GM13977 (cell line): ENCODE measurements around the gene PRKG2.

Experiments
- DNase-seq: peaks from one replicate; pipeline ENCODE4 v3.0.0; 2012; ENCODE audit warnings: low spot score
- in situ Hi-C: fragments of 300-500 bp; cut with MboI; formaldehyde crosslinking; loops from one replicate; pipeline ENCODE4 v1.12.0; 2022; ENCODE audit warnings: low sequenced_read_pairs, low pct_unique_long_range_greater_than_20kb, mixed read lengths, inconsistent platforms; ENCODE audit not compliant: unreplicated experiment
- TF ChIP-seq, protein P1 (sequence below): IDR thresholded peaks from 2 replicates; pipeline ENCODE4 v1.5.1; 2012; ENCODE audit warnings: mild to moderate bottlenecking, control low read depth; ENCODE audit not compliant: insufficient read depth; ENCODE audit errors: extremely low read depth, missing control alignments

The PRKG2 gene

DNA sequence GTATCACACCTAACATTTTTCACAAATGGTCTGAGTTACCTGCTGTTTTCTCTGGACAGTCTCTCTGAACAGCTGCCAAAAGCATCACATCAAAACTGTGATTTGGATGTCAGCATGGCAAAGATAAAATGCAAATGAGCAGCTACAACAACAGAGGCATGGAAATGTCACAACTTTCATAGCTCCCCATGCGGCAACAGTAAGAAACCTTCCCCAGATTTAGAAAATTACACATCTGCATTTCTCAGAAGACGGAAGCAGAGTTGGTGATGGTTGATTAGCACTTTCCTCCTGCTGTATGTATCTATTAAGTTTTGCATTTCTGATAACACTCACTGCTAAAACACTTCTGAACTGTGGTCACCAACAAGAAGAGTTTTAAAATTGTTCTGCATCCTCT lies 9.7 kb downstream of the PRKG2 start:
- TF ChIP-seq, protein P1, sequence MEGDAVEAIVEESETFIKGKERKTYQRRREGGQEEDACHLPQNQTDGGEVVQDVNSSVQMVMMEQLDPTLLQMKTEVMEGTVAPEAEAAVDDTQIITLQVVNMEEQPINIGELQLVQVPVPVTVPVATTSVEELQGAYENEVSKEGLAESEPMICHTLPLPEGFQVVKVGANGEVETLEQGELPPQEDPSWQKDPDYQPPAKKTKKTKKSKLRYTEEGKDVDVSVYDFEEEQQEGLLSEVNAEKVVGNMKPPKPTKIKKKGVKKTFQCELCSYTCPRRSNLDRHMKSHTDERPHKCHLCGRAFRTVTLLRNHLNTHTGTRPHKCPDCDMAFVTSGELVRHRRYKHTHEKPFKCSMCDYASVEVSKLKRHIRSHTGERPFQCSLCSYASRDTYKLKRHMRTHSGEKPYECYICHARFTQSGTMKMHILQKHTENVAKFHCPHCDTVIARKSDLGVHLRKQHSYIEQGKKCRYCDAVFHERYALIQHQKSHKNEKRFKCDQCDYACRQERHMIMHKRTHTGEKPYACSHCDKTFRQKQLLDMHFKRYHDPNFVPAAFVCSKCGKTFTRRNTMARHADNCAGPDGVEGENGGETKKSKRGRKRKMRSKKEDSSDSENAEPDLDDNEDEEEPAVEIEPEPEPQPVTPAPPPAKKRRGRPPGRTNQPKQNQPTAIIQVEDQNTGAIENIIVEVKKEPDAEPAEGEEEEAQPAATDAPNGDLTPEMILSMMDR = no peak
- in situ Hi-C loops = no loop called here
- no peak for DNase-seq

DNA sequence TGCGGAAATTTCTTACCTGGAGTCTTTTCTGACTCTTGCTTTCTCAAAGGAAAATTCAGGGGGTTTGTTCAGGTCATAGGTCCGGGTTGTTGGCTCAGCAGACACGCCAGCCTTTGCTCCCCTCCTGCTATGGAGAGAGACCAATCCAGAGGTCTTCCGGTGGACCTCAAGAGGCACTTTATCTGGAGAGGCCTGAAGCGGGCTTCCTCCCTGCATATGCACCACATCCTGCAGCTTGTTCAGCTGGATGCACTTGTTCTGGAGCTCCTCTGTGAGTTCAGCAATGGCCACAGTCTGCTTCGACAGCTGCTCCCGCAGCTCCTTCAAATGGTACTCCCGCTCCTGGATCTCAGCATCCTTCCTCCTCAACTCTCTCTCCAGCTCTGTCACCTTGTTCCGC lies 10.5 kb downstream of the PRKG2 start:
- in situ Hi-C loops = no loop called here
- TF ChIP-seq, protein P1 = no peak
- no peak for DNase-seq

DNA sequence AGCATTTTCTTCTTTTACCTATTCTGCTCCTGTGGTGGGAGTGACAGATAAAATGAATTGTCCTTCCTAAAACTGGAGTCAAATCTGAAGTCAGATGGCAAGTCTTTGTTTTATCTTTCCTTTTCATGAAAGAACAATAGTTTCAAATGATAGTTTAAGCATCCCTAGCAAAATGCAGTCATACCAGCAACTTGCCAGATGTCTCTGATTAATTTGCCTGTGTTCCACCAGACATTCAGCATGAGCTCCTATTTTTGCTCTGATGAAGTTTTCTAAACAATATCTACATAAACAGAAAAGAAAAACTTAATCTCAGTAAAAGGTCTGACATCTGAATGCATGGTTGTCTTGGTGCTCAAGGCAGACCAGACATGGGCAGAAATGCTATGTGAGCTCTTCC lies 15.2 kb downstream of the PRKG2 start:
- TF ChIP-seq, protein P1 = no peak
- no peak for DNase-seq
- in situ Hi-C loops = no loop called here

DNA sequence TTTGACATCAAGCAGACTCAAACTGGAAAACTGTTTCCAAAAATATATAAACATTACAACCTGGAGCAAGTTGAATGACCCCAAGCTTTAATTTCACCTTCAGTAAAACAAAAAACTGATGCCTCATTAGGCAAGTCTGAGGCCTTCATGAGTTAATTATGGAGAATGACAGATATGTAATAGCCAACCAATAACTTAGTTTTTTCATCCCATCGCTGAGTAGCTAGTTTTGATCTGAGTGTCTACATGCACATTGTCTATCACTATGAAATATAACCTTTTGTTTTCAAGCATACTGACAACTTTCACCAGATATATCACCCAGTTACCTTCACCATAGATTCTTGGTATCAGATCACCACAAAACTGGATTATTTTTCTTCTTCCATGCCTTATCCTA lies 16.4 kb downstream of the PRKG2 start:
- no peak for DNase-seq
- in situ Hi-C loops = no loop called here
- TF ChIP-seq, protein P1 = no peak

DNA sequence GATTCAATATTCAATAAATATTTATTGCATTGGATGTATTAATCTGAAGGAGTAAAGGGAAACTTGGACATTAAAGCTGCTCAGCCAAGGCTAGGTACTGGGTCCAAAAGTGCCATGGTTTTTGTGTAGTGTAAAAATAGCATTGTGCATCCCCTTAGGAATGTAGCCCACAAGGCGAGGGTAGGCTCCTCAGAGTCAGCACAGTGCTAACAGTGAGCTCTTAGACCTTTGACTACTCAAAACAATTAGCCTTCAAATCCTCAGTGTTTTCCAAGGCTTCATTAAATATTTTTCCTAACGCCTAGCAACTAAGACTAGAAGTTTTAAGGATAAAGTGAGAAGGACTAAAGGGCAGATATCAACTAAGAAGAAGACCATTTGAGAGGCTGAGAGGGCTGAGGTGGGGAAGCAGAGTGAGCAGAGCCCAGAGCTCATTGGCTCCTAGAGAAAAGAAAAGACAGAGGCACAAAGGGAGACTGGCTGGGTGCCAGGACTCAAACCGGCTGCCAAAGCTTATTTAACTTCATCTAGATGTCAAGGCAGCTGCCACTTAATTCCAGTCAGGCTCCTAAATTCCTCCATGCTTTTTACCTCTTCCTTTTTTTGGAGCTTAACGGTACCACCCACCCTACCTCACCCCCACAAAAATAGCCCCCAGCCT lies 17.0 kb downstream of the PRKG2 start:
- no peak for DNase-seq
- TF ChIP-seq, protein P1 = no peak
- in situ Hi-C loops = no loop called here

DNA sequence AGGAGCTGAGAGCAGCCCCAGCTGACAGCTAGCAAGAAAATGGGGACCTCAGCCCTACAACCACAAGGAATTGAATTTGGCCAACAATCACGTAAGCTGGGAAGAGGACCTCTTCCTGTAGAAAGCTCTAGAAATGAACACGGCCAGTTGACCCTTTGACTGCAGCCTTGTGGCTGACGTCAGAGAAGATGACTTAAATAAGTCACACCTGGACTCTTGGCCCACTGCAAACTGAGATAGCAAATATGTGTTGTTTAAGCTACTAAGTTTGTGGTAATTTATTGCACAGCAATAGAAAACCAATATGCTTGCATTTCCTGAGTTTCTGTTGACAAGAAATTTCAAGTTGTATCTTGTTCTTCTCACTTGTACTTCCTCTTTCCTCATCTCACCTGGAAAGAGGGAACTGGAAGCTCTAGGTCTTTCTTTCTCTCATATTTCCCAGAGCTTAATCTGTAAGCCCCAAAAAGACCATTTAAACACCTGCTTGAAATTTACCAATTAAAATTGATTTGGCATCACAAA lies 18.8 kb downstream of the PRKG2 start:
- no peak for DNase-seq
- in situ Hi-C loops = no loop called here
- TF ChIP-seq, protein P1 = no peak

DNA sequence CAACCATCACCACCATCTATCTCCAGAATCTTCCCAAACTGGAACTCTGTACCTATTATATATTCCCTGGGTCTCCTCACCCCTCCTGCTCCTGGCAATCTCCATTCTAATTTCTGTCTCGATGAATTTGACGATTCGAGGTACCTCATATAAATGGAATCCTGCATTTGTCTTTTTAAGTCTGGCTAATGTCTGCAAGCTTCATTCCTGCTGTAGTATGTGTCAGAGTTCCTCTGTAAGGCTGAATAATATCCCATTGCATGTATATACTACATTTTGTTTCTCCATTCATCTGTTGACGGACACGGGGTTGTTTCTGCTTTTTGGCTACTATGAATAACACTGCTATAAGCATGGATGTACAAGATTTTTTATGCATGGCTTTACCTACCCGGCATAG lies 19.5 kb downstream of the PRKG2 start:
- in situ Hi-C loops = no loop called here
- DNase-seq = no peak
- TF ChIP-seq, protein P1 = no peak
